ENCODE measurements around the gene GOLT1B.

The GOLT1B gene

DNA sequence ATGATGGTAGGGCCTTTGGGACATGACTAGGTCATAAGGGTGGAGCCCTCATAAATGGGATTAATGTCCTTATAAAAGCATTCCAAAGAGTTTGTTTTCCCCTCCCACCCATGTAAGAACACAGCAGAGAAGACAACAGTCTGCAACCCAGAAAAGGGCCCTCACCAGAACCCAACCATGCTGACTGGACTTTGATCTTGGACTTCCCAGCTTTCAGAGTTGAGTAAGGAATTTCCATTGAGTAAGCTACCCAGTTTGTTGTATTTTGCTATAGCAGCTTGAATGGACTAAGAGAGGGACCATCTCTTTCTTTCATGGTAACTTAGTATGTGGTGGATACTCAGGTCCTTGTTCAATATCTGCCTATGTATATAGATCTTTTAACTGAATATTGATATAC is 21.6 kb downstream of the GOLT1B start:
- DNase-seq (ENCODE audit: low read depth in 2 of 2), result no peak

GRCh38 chr12:21526053-21526452 is 24.5 kb downstream of the GOLT1B start, which contains the start of gene SPX:
SPX (plus strand) TSS chr12:21526296; CDS start chr12:21526473, 177 bp downstream.
- no peak for DNase-seq (ENCODE audit: low read depth in 2 of 2)

GRCh38 chr12:21526721-21527345 is 25.2 kb downstream of the GOLT1B start:
- no peak for DNase-seq (ENCODE audit: low read depth in 2 of 2)

GRCh38 chr12:21527451-21528180 is 26.0 kb downstream of the GOLT1B start:
- peak; percentile 30 to 48 for DNase-seq (ENCODE audit: low read depth in 2 of 2)

DNA sequence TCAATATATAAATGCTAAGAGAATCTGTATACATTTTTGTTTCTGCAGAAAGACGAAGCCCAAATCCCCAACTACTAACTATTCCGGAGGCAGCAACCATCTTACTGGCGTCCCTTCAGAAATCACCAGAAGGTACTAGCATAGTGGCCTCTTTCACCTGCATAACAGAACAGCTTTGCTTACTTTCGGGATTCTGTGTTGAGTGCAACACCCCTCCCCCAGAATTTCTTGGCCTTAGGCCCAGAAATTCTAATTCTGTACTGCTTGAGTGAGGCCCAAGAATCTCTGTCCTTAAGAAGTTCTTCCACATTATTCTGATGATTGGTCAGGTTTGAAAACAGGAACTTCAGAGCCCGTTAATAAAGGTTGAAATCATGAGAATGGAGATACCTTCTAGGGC is 27.4 kb downstream of the GOLT1B start:
- DNase-seq (ENCODE audit: low read depth in 2 of 2), result no peak

GRCh38 chr12:21529456-21529855 is 27.9 kb downstream of the GOLT1B start:
- no peak for DNase-seq (ENCODE audit: low read depth in 2 of 2)

DNA sequence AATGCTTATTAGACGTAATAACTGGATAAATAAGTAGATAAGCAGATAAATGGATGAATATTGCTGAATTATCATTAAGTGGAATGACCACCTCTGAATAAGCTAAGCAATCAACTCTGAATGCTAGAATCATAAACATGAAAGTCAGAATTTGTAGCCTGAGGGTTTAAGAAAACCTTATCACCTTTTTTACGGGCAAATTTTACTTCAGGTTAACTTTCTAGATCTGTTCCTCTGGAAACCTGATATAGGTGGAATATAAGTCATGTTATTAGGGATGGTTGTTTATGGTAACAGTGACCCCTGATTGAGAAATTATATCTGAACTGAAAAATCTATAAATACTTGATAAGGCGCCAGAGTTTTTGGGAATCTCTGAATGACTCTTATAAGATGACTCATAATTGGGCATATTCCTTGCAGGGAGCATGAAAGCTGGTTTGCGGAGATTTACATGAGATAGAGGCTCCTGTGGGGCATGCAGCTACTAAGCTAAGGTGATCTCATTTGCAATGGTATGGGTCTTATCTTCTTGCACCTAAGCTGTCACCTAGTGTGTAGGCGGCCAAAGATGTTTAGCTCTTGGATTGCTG is 36.6 kb downstream of the GOLT1B start:
- DNase-seq (ENCODE audit: low read depth in 2 of 2), result no peak

- no peak for DNase-seq (ENCODE audit: low read depth in 2 of 2)
These were observed 38.2 kb downstream of the GOLT1B start for GRCh38 chr12:21539797-21540196.

DNA sequence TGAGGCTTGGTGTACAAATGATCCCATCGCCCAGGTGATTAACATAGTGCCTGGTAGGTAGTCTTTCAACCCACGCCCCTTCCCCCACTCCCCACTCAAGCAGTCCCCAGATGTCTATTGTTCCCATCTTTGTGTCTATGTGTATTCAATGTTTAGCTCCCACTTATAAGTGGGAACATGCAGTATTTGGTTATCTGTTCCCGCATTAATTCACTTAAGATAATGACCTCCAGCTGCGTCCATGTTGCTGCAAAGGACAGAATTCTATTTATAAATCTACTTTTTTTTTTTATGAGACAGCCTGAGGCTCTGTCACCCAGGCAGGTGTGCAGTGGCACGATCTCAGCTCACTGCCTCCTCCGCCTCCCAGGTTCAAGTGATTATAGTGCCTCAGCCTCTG is 40.2 kb downstream of the GOLT1B start:
- DNase-seq (ENCODE audit: low read depth in 2 of 2), result no peak

DNA sequence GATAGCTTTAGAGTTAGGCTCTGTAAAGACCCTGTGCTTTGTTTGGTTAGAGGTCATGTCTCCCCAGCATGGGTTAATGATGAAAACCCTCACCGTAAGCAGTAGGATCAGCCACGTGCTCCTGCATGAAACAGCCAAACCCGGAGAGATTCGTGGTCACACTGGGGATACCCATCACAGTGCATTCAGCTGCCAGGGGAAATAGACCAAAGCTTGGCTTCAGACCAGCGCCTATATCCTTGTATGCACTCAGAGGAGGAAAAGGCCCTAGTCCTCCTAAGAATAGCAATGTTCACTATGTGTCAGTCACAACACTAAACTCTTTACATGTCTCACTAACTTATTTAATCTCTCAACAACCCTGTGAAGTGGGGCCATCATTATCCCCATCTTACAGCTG is 40.8 kb downstream of the GOLT1B start:
- DNase-seq (ENCODE audit: low read depth in 2 of 2), result no peak

GRCh38 chr12:21543151-21543550 is 41.6 kb downstream of the GOLT1B start:
- DNase-seq (ENCODE audit: low read depth in 2 of 2), result no peak

GRCh38 chr12:21545557-21545956 is 44.0 kb downstream of the GOLT1B start:
- DNase-seq (ENCODE audit: low read depth in 2 of 2), result no peak

DNA sequence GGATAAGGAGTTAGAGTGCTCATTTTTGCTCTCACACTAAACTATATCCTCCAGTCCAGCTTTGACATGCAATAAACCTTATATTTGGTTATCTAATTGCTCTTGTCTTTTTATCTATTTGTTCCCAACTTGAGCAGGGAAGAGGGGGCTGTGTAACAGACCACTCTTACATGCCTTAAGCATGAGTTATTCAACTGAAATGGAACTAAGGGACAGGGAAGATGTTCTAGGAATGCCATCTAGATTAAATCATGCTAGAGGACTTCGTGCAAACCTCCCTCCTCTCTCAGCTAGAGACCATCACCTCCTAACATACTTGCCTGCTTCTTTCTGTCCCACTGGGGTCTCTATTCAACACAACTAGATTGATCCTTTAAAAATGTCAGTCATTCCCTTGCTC is 45.1 kb downstream of the GOLT1B start:
- no peak for DNase-seq (ENCODE audit: low read depth in 2 of 2)

- no peak for DNase-seq (ENCODE audit: low read depth in 2 of 2)
These were observed 45.8 kb downstream of the GOLT1B start for GRCh38 chr12:21547437-21547836.

DNA sequence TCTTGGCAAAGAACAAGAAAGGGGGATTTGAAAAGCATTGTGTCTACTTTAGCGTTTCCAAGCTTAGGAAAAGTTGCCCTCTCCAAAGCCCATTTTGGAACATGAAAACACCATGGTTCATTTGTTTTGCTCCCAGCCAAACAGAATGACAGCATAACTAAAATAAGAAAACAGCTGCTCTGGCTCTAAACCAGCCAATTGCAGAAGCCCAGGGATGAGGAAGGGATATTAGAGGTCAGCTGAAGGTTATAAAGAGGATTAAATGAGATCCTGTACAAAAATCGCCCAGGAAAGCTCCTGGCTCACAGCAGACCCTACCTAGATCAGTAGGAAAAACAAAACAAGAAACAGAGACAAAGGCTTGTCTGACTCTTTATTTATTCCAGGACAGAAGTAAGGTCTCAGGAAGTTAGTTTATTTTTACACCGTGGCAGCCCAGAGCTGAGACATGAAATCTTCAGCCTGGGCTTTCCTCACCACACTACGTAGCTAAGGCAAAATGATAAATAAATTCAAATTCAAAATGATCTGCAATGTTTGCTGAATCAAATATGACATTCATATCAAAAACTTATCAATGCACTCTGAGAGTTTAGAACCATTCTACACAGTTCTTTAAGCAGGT is 50.4 kb downstream of the GOLT1B start:
- no peak for DNase-seq (ENCODE audit: low read depth in 2 of 2)

GRCh38 chr12:21552635-21553328 is 51.2 kb downstream of the GOLT1B start:
- no peak for DNase-seq (ENCODE audit: low read depth in 2 of 2)

DNA sequence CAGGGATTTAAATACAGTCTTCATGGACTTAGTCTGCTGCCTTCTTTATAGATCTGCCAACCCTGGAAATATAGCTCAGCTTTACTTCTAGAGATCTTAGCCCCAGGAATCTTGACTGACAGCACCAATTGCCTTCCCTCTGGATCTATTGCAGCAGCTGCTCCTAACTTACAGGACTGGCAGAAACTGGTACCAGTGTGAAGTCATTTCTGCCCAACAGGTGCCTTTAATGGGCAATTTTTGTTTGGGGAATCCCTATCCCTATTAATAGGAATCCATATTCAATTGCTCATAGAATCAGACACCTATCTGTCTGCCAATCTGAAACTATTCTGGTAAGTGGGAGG is 51.7 kb downstream of the GOLT1B start:
- DNase-seq (ENCODE audit: low read depth in 2 of 2), result no peak

DNA sequence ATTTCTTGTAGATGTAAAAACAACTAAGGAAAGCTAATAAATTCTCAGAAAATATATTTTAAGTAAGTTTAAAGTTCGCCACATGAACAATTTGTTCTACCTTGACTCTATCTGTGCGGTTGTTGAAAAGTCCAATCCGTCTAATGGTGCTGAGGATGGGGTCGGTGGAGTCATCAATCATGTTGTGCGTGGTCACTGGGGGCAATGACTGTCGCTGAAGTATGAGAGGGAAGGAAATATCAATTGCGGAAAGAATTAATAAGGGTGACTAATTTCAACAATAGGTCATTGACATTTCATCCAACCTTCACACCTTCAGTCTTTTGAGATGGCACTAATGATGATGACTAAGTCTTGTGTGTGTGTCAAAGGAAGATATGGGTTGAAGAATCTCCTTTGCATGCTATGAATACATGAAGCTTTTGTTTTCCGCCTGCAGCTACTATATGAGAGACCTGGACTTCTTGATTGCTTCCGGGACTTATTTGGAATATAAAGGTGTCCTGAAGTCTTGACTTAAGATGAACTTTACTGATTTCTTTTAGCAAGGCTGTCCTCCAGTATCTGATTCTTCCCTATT is 56.6 kb downstream of the GOLT1B start:
- DNase-seq (ENCODE audit: low read depth in 2 of 2), result no peak

GRCh38 chr12:21559855-21560569 is 58.4 kb downstream of the GOLT1B start:
- no peak for DNase-seq (ENCODE audit: low read depth in 2 of 2)

DNA sequence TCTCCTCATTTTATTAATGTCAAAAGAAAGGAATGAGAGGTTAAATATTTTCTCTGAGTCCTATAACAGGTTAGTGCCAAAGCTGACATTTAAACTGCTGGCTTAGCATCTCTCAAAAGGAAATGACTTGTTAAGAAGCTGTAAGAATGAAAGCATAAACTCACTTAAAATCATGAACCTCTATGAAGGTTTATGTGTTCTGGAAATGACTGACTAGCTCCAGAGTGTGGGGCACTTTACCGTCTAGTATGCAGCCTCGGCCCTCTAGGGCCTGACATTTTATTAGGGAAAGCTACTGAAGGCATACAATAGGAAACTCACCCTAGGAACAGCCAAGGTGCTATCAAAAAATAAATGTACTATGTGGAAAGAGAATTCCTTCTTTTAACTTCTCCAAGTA is 59.6 kb downstream of the GOLT1B start:
- no peak for DNase-seq (ENCODE audit: low read depth in 2 of 2)

- DNase-seq (ENCODE audit: low read depth in 2 of 2), result no peak
These were observed 61.3 kb downstream of the GOLT1B start for GRCh38 chr12:21562859-21563258.
